ENCODE results near the gene NIFK. TPM values are rescaled to one million over a fixed set of nuclear protein-coding genes. Genes with fewer than 3 reads are reported as not detected.
"Not testable (repeated sequence)": the region's sequence is repeated elsewhere in the genome, so short reads cannot be mapped to it uniquely, and the experiment has no call there.

Gene NIFK
- polyA plus RNA-seq, 1 donor (not counting 4 experiments of a cell fraction or from before 2014, with no cell fraction given) = 60.4 TPM

DNA sequence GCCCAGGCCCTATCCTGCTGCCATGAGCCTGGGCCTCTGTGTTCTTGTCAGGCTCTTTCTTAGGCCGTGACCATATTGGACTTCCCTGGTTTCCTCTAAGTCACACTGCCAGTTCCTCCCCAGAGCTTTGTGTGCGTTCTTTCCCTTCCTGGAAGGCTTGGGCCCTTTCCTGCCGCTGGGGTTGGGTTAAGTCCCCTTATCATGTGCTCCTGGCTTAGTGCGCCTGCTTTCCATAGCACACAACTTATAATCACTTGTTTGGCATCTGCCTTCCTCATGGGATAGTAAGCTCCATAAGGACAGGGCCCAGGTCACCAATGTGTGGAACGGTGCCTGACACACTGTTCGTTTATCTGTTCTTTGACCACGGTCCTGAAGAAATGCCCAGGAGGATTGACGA is 31.3 kb downstream of the NIFK start:
- H3K4me3 ChIP-seq (ENCODE audit: control insufficient read depth in 2 of 3, extremely low read depth in 1 of 3, insufficient read depth in 2 of 3, low read depth in 1 of 3, low read length in 3 of 3) = no peak overlapping the region
- peaks cover 19% of the 10 kb centered on the region for H3K4me1 ChIP-seq (ENCODE audit: control insufficient read depth, extremely low read depth, insufficient read depth, low read length)
- dilution Hi-C loops (cut with MboI; ENCODE audit: extremely low pct_ligation_motif_present, low sequenced_read_pairs) = no loop called here
- no peaks in the 10 kb centered on the region for H3K9me3 ChIP-seq (ENCODE audit: control insufficient read depth, low read depth, low read length)
- no peaks in the 10 kb centered on the region for H4K20me1 ChIP-seq (ENCODE audit: control insufficient read depth, extremely low read depth, insufficient read depth, low read length)
- no peaks in the 10 kb centered on the region for H3K27me3 ChIP-seq (ENCODE audit: control insufficient read depth, extremely low read depth, insufficient read depth, low read length)
- TF ChIP-seq EZH2 (IDR thresholded peaks at IDR 0.05; ENCODE audit: low read length) (no peak), CTCF (optimal IDR thresholded peaks at IDR 0.05 in 1 of 3, IDR thresholded peaks at IDR 0.05 in 1 of 3, conservative IDR thresholded peaks at IDR 0.05 in 1 of 3; ENCODE audit: extremely low read depth in 1 of 3, insufficient read depth in 2 of 3, low read length in 3 of 3) (no peak)
- H3K79me2 ChIP-seq (ENCODE audit: control insufficient read depth, insufficient read depth, low read length) = no peaks in the 10 kb centered on the region
- H3K4me2 ChIP-seq (ENCODE audit: control insufficient read depth, extremely low read depth, insufficient read depth, low read depth, low read length) = no peak overlapping the region
- no peaks in the 10 kb centered on the region for H3K36me3 ChIP-seq (ENCODE audit: control insufficient read depth in 2 of 2, extremely low read depth in 1 of 2, insufficient read depth in 2 of 2, low read length in 2 of 2)
- no peaks in the 10 kb centered on the region for H3K9me1 ChIP-seq (ENCODE audit: control insufficient read depth, extremely low read depth, insufficient read depth, low read length)
- no peak overlapping the region for H3K9ac ChIP-seq (ENCODE audit: control insufficient read depth, extremely low read depth, insufficient read depth, low read length)
- H3K27ac ChIP-seq (ENCODE audit: control insufficient read depth, insufficient read depth, low read length) = no peak overlapping the region
- DNase-seq (ENCODE audit: low read depth, low spot score) (no peak), FAIRE-seq (no peak)
- H2AFZ ChIP-seq (ENCODE audit: control insufficient read depth, low read length) = no peak overlapping the region

- not testable (repeated sequence) for H3K27ac ChIP-seq (ENCODE audit: control insufficient read depth, insufficient read depth, low read length)
Observed at GRCh38 chr2:121701761-121702160, 34.9 kb downstream of the NIFK start.

More at GRCh38 chr2:121701761-121702160, 34.9 kb downstream of the NIFK start:
- H3K4me3 ChIP-seq (ENCODE audit: control insufficient read depth in 2 of 3, extremely low read depth in 1 of 3, insufficient read depth in 2 of 3, low read depth in 1 of 3, low read length in 3 of 3); H3K79me2 ChIP-seq (ENCODE audit: control insufficient read depth, insufficient read depth, low read length); H2AFZ ChIP-seq (ENCODE audit: control insufficient read depth, low read length); H3K9me1 ChIP-seq (ENCODE audit: control insufficient read depth, extremely low read depth, insufficient read depth, low read length); H3K4me2 ChIP-seq (ENCODE audit: control insufficient read depth, extremely low read depth, insufficient read depth, low read depth, low read length); H4K20me1 ChIP-seq (ENCODE audit: control insufficient read depth, extremely low read depth, insufficient read depth, low read length); DNase-seq (ENCODE audit: low read depth, low spot score); H3K9ac ChIP-seq (ENCODE audit: control insufficient read depth, extremely low read depth, insufficient read depth, low read length); H3K27me3 ChIP-seq (ENCODE audit: control insufficient read depth, extremely low read depth, insufficient read depth, low read length); H3K36me3 ChIP-seq (ENCODE audit: control insufficient read depth in 2 of 2, extremely low read depth in 1 of 2, insufficient read depth in 2 of 2, low read length in 2 of 2); H3K9me3 ChIP-seq (ENCODE audit: control insufficient read depth, low read depth, low read length); dilution Hi-C loops (cut with MboI; ENCODE audit: extremely low pct_ligation_motif_present, low sequenced_read_pairs); FAIRE-seq: not testable (repeated sequence)
- peaks cover 34% of the 10 kb centered on the region for H3K4me1 ChIP-seq (ENCODE audit: control insufficient read depth, extremely low read depth, insufficient read depth, low read length)

Data from keratinocyte (primary cell).